Motor neuron (in vitro differentiated cells): ENCODE data around the gene DPEP2NB. TPM values are rescaled to one million over a fixed set of nuclear protein-coding genes. Genes with fewer than 3 reads are reported as not detected.
"Not testable (repeated sequence)": the region's sequence is repeated elsewhere in the genome, so short reads cannot be mapped to it uniquely, and the experiment has no call there.

Experiments
- ATAC-seq, 8 experiments: fragments of 200-7000 bp; cut with Tn5 transposase; replicated peaks in 6 of 8; 2 replicates each; pipeline ENCODE4 v1.8.0; 2021; ENCODE audit warnings: mild to moderate bottlenecking in 8 of 8, moderate library complexity in 8 of 8
- H3K27ac ChIP-seq, 2 donors: fragments of 250-450 bp; sonication (Bioruptor Pico); 2 replicates each; pipeline ENCODE4 v1.9.0; 2021; ENCODE audit warnings: antibody characterized with exemption in 2 of 2, mild to moderate bottlenecking in 2 of 2, moderate library complexity in 1 of 2
- H3K4me1 ChIP-seq, 2 donors: fragments of 250-450 bp; sonication (Bioruptor Pico); replicated peaks in 1 of 2; 2 replicates each; pipeline ENCODE4 v1.6.1; 2021; ENCODE audit warnings: antibody characterized with exemption in 2 of 2, mild to moderate bottlenecking in 2 of 2, moderate library complexity in 1 of 2
- H3K4me3 ChIP-seq, 5 donors: fragments of 250-450 bp; sonication (Bioruptor Pico); 2 replicates each; pipeline ENCODE4 v1.9.0; 2021; ENCODE audit warnings: antibody characterized with exemption in 5 of 5, mild to moderate bottlenecking in 5 of 5, moderate library complexity in 4 of 5
- WGBS, 10 experiments: fragments of 450-650 bp; shearing (Covaris generic); methylation state at CpG; one replicate each; pipeline ENCODE4 v1.0.0; 2022; 5-methylcytosine and 5-hydroxymethylcytosine counted together
- in situ Hi-C, 9 experiments: fragments of 400-800 bp; cut with MboI; loops; one replicate each; pipeline ENCODE4 v1.15.0; 2021; ENCODE audit warnings: low sequenced_read_pairs in 9 of 9, low pct_unique_long_range_greater_than_20kb in 2 of 9; ENCODE audit not compliant: unreplicated experiment in 9 of 9
- total RNA-seq, 8 experiments: library from RNA; unstranded; fragments of 300-600 nt; gene quantifications; 2 replicates each; pipeline versions ENCODE4 v1.2.3 to v1.2.4, GENCODE V29; 2022

Gene DPEP2NB
- total RNA-seq, 8 experiments from 2014 or later = not detected

DNA sequence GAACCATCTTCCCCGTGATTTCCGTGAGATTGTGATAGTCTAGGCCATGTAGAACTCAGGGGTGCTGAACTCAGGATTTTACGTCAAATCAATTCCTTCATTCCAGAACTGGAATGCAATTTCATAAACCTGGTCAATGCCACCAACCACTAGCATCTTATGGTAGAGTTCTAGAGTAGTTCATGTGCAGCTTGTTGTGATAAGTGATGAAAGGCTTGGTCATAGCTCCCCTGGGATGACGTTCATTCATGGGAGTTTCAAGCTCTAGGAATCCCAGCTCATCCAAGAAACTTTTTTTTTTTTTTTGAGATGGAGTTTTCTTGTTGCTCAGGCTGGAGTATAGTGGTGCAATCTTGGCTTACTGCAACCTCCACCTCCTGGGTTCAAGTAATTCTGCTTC, 12.7 kb downstream of the DPEP2NB start:
- WGBS, 10 experiments = 0 to 100% (median 89%) methylated on average over 1 to 4 of the region's 4 CpGs; no CpG with 5 or more reads in 3 of the 10 experiments
- Histone ChIP-seq H3K4me3 (no peak overlapping the region), H3K4me1 (no peaks in the 10 kb centered on the region), H3K27ac (no peak overlapping the region)
- in situ Hi-C loops = no loop called here
- no peak for ATAC-seq

DNA sequence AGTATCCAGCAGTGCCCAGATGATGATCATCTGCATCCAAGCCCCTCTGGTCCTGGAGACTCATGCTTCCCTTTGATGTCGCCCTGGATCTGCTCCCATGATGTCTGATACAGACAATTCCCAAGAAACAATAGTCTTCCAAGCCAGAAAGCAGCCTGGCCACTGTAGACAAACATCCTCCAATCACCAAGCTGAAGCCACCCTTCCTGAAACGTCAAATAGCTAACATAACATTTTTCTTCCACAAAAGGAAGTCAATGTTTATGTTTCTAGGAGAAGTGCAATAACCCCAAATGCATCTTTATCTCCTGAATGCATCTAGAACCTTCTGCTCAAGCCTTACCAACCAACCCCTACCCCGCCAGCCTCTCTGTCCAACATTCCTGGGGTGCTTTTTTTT, 15.3 kb downstream of the DPEP2NB start:
- no peak for ATAC-seq
- H3K27ac ChIP-seq = no peak overlapping the region
- WGBS, 10 experiments = 0 to 80% (median 50%) methylated on average over 1 to 2 of the region's 3 CpGs; no CpG with 5 or more reads in 1 of the 10 experiments

DNA sequence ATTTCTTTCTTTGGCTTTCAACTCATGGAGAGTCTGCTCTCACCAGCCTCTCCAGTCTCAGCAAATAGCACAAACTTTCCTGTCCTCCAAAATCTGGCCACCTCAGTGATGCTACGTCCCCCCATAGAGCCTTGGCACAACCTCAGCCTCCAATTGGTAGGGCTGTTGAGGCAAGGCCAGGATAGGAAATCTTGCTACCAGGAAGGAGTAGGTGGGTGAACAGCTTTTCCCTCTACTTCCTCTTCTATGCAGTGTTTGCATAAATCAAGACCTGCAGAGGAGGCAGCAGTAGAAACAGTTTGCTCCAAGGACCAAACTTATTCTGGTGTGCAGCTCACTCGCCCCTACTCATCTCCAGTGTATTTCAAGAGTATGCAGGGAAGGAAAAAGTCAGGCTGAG, 15.7 kb downstream of the DPEP2NB start:
- ATAC-seq = no peak
- H3K4me3 ChIP-seq = no peak overlapping the region
- H3K4me1 ChIP-seq = no peaks in the 10 kb centered on the region
- in situ Hi-C loops = loop anchor here in 1 of 9 experiments (10.0 kb wide), 1 partner anchor 225 kb away; no protein-coding TSS in a partner anchor
- H3K27ac ChIP-seq = no peak overlapping the region
- WGBS, 10 experiments = 62 to 100% (median 80%) methylated on average over 1 to 2 of the region's 2 CpGs; no CpG with 5 or more reads in 5 of the 10 experiments

More for the DNA sequence above, 15.3 kb downstream of the DPEP2NB start:
- H3K4me3 ChIP-seq = no peak overlapping the region
- in situ Hi-C loops = no loop called here
- no peaks in the 10 kb centered on the region for H3K4me1 ChIP-seq

DNA sequence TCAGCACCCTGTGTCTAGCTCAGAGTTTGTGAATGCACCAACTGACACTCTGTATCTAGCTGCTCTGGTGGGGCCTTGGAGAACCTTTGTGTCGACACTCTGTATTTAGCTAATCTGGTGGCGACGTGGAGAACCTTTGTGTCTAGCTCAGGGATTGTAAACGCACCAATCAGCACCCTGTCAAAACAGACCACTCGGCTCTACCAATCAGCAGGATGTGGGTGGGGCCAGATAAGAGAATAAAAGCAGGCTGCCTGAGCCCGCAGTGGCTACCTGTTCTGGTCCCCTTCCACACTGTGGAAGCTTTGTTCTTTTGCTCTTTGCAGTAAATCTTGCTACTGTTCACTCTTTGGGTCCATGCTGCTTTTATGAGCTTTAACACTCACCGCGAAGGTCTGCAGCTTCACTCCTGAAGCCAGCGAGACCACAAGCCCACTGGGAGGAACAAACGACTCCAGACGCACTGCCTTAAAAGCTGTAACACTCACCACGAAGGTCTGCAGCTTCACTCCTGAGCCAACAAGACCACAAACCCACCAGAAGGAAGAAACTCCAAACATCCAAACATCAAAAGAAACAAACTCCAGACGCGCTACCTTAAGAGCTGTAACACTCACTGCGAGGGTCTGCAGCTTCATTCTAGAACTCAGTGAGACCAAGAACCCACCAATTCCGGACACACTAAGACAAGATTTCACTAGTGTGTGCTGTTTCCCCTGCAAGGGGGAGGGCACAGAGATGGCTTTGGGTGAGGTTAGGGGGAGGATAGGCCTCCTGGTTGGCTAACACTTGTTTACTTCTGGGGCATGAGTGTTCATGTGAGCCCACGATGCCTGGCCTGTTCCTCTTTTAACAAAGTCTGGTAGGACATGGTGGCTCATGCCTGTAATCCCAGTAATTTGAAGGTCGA, 16.7 kb downstream of the DPEP2NB start, which contains the start of gene DPEP2:
Gene DPEP2, minus strand, starts transcription at position 706 of the 910 bp plus-strand sequence. CDS start 6,272 bp downstream, outside the sequence.
- H3K27ac ChIP-seq, ATAC-seq, H3K4me1 ChIP-seq, H3K4me3 ChIP-seq: not testable (repeated sequence)
- in situ Hi-C loops = loop anchor here in 1 of 9 experiments (10.0 kb wide), 1 partner anchor 226 kb away; no protein-coding TSS in a partner anchor
- 31 to 100% (median 80%) methylated on average over 1 to 13 of the region's 18 CpGs; no CpG with 5 or more reads in 2 of the 10 experiments for WGBS, 10 experiments

DNA sequence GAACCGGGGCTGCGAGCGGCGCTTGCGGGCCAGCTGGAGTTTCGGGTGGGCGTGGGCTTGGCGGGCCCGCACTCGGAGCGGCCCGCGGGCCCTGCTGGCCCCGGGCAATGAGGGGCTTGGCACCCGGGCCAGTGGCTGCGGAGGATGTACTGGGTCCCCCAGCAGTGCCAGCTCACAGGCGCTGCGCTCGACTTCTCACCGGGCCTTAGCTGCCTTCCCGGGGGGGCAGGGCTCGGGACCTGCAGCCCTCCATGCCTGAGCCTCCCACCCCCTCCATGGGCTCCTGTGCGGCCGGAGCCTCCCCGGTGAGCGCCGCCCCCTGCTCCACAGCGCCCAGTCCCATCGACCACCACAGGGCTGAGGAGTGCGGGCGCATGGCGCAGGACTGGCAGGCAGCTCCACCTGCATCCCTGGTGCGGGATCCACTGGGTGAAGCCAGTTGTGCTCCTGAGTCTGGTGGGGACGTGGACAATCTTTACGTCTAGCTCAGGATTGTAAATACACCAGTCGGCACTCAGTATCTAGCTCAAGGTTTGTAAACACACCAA, 17.4 kb downstream of the DPEP2NB start:
- ATAC-seq, H3K4me1 ChIP-seq, H3K4me3 ChIP-seq, H3K27ac ChIP-seq: not testable (repeated sequence)
- in situ Hi-C loops = loop anchor here in 1 of 9 experiments (10.0 kb wide), 1 partner anchor 226 kb away; no protein-coding TSS in a partner anchor
- 88% methylated on average over 3 of the region's 36 CpGs; no CpG with 5 or more reads in 9 of the 10 experiments for WGBS, 10 experiments

DNA sequence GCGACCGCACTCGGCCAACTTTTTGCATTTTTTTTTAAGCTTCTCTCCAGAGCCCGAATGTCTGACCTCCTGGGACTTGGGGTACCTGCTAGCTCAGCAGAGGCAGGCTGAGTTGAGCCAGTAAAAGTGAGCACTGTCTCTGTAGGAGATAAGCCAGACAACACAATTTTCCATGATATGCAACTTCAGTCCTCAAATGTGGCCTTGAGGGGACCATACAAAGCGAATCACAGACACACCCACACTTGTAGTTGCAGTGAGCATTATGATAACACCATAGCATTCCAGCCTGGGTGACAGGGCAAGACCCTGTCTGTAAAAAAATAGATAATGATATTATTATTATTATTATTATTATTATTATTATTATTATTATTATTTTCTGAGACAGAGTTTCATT, 19.0 kb downstream of the DPEP2NB start:
- no peak for ATAC-seq
- WGBS, 10 experiments = 65 to 100% (median 87%) methylated on average over 1 to 5 of the region's 5 CpGs; no CpG with 5 or more reads in 3 of the 10 experiments
- H3K27ac ChIP-seq = no peak overlapping the region
- no peaks in the 10 kb centered on the region for H3K4me1 ChIP-seq
- H3K4me3 ChIP-seq = no peak overlapping the region
- in situ Hi-C loops = loop anchor here in 1 of 9 experiments (10.0 kb wide), 1 partner anchor 228 kb away; no protein-coding TSS in a partner anchor

DNA sequence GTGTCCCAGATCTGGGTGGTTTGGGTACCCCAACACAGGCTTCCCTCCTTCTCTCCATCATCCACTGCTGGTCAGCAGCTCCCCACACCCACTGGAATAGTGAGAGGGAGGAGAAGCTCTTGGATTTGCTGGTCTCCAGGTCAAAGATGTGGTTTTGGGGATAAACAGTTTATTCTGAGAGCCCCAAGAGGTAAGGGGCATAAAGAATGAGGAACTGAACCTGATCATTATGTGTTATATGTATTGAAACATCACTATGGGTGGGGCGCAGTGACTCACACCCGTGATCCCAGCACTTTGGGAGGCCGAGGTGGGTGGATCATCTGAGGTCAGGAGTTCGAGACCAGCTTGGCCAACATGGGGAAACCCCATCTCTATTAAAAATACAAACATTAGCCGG, 20.3 kb downstream of the DPEP2NB start:
- ATAC-seq = peak in 2 of 8 experiments; percentile 9 to 44
- in situ Hi-C loops = loop anchor here in 1 of 9 experiments (10.0 kb wide), 1 partner anchor 229 kb away; no protein-coding TSS in a partner anchor
- WGBS, 10 experiments = 54 to 100% (median 88%) methylated on average over 1 to 4 of the region's 5 CpGs; no CpG with 5 or more reads in 5 of the 10 experiments

DNA sequence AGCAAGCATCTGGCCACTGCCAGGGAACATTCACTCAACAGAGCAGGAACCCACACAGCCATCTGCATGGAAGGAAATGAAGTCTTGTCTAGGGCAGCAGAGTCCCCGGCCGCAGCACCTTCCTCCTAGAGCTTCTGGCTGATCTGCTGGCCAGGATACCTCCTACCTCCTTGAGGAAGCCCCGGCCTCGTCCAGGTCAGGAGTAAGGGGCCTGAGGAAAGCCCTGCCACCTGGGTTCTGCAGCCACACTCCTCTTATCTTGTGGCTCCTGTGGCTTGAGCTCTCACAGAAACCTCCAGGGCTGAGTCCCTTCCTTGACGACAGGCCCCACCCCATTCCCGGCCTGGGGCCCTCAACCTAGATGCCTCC, 21.7 kb downstream of the DPEP2NB start:
- H3K4me3 ChIP-seq, H3K27ac ChIP-seq, H3K4me1 ChIP-seq, ATAC-seq: not testable (repeated sequence)
- no CpG with 5 or more reads among the region's 6 CpGs for WGBS, 10 experiments
- in situ Hi-C loops = loop anchor here in 1 of 9 experiments (10.0 kb wide), 1 partner anchor 231 kb away; no protein-coding TSS in a partner anchor

More for the DNA sequence above, 20.3 kb downstream of the DPEP2NB start:
- Histone ChIP-seq H3K4me3 (no peak overlapping the region), H3K27ac (no peak overlapping the region), H3K4me1 (no peaks in the 10 kb centered on the region)

DNA sequence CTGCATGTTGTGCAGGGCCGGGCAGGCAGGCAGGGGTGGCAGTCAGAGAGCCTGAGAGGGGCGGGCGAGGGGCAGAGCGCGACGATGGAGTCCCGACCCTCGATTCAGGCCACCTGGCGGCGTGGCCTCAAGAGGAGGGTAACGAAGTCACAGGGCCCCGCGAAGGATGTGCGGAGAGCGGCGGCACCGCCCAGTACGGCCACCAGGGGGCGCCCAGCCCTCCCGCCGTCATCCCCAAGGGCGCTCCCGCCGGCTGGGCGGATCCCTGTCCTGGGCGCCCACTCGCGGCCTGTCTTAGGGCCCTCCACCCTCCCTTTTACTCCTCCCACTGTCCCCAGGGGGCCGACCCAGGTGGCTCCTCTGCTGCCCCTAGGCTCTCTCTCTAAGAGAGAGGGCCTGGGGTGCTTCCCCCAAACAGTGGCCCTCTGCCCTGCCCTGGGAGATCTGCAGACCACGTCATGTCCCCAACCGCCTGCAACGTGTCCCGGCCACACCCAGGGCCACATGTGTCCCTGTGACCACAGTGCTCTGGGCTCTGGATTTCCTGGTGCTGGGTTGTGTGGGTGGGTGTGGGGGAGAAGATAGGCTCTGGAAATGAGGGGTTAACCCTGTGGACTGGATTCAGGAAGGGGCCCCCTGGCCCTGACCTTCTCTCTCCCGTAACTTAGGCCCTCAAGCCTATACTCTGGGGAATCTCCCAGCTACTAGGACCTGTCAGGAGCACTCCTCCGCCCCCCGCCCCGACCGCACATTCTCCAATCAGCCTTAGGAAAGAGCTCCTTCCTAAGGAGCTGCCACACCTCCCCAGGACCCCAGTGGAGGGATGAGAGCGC, 22.3 kb downstream of the DPEP2NB start:
- WGBS, 10 experiments = no CpG with 5 or more reads among the region's 39 CpGs
- in situ Hi-C loops = loop anchor here in 1 of 9 experiments (10.0 kb wide), 1 partner anchor 231 kb away; no protein-coding TSS in a partner anchor
- no peak overlapping the region for H3K4me3 ChIP-seq
- no peaks in the 10 kb centered on the region for H3K4me1 ChIP-seq
- peak; percentile 85 to 98 (median 94) for ATAC-seq
- no peak overlapping the region for H3K27ac ChIP-seq

DNA sequence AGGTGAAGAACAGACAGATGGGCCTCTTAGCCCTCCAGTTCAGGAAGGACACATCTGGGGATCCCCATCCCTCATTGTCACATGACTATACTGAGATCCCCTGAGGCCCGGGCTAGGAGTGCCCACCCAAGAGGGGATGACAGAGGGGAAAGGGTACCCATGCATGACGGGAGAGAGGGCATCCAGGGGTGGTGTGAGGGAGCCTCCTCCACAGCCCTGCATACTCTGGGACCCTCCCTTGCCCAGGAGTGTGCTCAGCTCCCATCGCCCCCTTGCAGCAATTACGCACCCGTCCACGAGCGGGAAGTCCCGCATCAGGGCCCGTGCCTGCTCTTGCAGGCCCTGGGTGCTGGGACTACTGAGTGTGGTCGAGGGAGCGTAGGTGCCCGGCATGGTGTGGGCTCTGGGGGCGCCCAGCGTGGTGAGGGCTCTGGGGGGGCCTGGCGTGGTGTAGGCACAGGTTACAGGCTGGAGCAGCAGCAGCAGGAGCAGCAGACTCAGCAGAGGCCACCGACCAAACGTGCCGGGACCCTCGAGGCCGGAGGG, 23.0 kb downstream of the DPEP2NB start:
- in situ Hi-C loops = loop anchor here in 1 of 9 experiments (10.0 kb wide), 1 partner anchor 232 kb away; no protein-coding TSS in a partner anchor

DNA sequence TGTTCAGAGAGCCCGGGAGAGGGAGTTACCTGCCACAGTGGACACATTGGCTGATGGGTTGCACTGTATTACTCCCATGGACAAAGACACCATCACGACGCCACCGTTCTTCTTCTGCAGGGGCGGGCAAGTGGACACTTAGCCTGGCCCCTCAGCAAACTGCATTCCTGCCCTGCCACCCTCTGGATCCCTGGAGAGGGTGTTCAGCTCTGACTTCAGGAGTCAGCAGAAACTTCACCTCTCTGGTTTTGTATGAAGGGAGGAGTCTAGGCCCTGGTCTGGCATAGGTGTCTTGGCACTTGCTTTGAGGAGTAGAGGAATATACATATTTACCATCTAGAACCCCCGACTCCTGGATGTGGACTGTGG, 25.7 kb downstream of the DPEP2NB start:
- no peak overlapping the region for H3K4me3 ChIP-seq
- in situ Hi-C loops = loop anchor here in 1 of 9 experiments (10.0 kb wide), 1 partner anchor 235 kb away; no protein-coding TSS in a partner anchor
- WGBS, 10 experiments = 60 to 100% (median 75%) methylated on average over 1 to 5 of the region's 6 CpGs; no CpG with 5 or more reads in 4 of the 10 experiments
- no peak overlapping the region for H3K27ac ChIP-seq
- peaks cover 3 to 5% of the 10 kb centered on the region in 2 donors for H3K4me1 ChIP-seq
- no peak for ATAC-seq

More for the DNA sequence above, 23.0 kb downstream of the DPEP2NB start:
- H3K4me3 ChIP-seq = no peak overlapping the region
- no peak overlapping the region for H3K27ac ChIP-seq
- peak in 2 of 8 experiments; percentile 1 to 17 for ATAC-seq
- 60 to 100% (median 82%) methylated on average over 2 to 5 of the region's 20 CpGs; no CpG with 5 or more reads in 6 of the 10 experiments for WGBS, 10 experiments
- H3K4me1 ChIP-seq = no peaks in the 10 kb centered on the region
